Measurements from ENCODE around the gene LEFTY1. TPM values are rescaled to one million over a fixed set of nuclear protein-coding genes. Genes with fewer than 3 reads are reported as not detected.

LEFTY1 gene
- total and polyA plus RNA-seq, 2 of the 4 experiments (the other 2 are of a cell fraction), result not detected

DNA sequence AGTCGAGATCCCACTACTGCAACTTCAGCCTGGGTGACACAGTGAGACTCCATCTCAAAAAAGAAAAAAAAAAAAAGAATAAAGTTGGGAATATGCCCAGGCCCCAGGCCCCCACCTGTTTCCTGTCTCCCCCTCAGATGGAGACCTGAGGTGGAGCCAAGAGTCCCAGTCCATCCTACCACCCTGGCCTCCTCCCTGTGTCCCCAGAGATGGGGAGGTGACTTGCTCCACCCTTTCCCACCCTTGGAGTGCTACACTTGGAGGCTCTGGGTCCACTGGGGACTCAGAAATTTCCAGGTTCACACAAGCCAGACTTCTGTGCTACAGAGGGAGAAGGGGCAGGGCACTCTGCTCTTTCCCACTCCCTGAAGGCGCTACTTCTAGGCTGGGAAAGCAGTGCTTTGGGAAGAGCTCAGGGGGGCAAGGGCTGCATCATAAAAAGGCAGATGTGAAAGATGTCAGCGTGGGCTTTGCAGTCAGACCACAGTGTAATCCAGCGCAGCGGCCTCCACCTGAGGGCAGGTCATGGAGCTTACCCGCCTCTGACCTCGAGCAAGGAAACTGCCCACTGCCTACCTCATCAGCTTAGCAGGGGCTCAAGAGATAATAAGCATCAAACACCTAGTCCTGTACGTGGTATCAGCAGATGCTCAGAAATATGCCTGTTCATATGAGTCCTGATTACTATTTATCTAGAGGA is 20.2 kb downstream of the LEFTY1 start:
- no peak for TF ChIP-seq CTCF (conservative IDR thresholded peaks at IDR 0.05; ENCODE audit: low read depth, low read length)
- TF ChIP-seq CEBPB (IDR thresholded peaks at IDR 0.05; ENCODE audit: low read depth, low read length), result no peak
- no peak for TF ChIP-seq MXI1 (IDR thresholded peaks at IDR 0.05; ENCODE audit: borderline replicate concordance, low read depth, low read length)
- no peak for TF ChIP-seq RAD21 (IDR thresholded peaks at IDR 0.05; ENCODE audit: low read length)
- no peak for TF ChIP-seq RCOR1 (IDR thresholded peaks at IDR 0.05; ENCODE audit: insufficient replicate concordance, low read length)
- TF ChIP-seq RFX5 (IDR thresholded peaks at IDR 0.05; ENCODE audit: low read depth, low read length), result no peak
- TF ChIP-seq MAZ (IDR thresholded peaks at IDR 0.05; ENCODE audit: borderline replicate concordance, low read depth, low read length), result no peak
- TF ChIP-seq POLR2A (IDR thresholded peaks at IDR 0.05; ENCODE audit: low read depth, low read length), result no peak
- TF ChIP-seq BHLHE40 (IDR thresholded peaks at IDR 0.05; ENCODE audit: low read depth, low read length), result no peak
- TF ChIP-seq NFE2L2 (IDR thresholded peaks at IDR 0.05; ENCODE audit: low read depth, low read length), result no peak
- TF ChIP-seq CHD1 (IDR thresholded peaks at IDR 0.05; ENCODE audit: low read depth, low read length), result no peak
- no peak for TF ChIP-seq USF2 (IDR thresholded peaks at IDR 0.05; ENCODE audit: low read depth, low read length)
- TF ChIP-seq SMC3 (IDR thresholded peaks at IDR 0.05; ENCODE audit: low read depth, low read length), result no peak
- TF ChIP-seq MAFK (IDR thresholded peaks at IDR 0.05; ENCODE audit: low read depth, low read length), result no peak
- TF ChIP-seq FOS (IDR thresholded peaks at IDR 0.05; ENCODE audit: low read depth, low read length), result no peak
- ATAC-seq (ENCODE audit: low read depth), result no peak

More for the DNA sequence above, 20.2 kb downstream of the LEFTY1 start:
- Histone ChIP-seq H2BK5ac (ENCODE audit: low read depth, low read length, poor library complexity, severe bottlenecking) (no peak overlapping the region), H2BK20ac (ENCODE audit: low read depth, low read length) (no peak overlapping the region), H3K79me1 (ENCODE audit: low read depth in 1 of 2, low read length in 2 of 2) (peaks cover 0 to 21% of the 10 kb centered on the region in 2 experiments; a peak in 2 of 4 replicates), H3K27me3 (ENCODE audit: control insufficient read depth, insufficient read depth, low read length) (no peaks in the 10 kb centered on the region), H3K27ac (ENCODE audit: insufficient read depth, low read length) (no peak overlapping the region), H3K4me3 (ENCODE audit: insufficient read depth, low read depth, low read length) (no peak overlapping the region), H3K56ac (ENCODE audit: extremely low read depth, insufficient read depth, low read length) (no peak overlapping the region), H2BK120ac (ENCODE audit: low read depth, low read length) (no peak overlapping the region), H4K91ac (ENCODE audit: insufficient read depth, low read depth, low read length) (no peak overlapping the region), H3K9ac (ENCODE audit: low read depth, low read length) (no peak overlapping the region), H2BK15ac (ENCODE audit: low read depth, low read length) (no peak overlapping the region), H2AK5ac (ENCODE audit: low read depth, low read length) (no peak overlapping the region), H4K8ac (ENCODE audit: low read depth in 2 of 2, low read length in 2 of 2) (no peak overlapping the region), H3K23ac (ENCODE audit: low read depth, low read length) (no peak overlapping the region), H2AFZ (replicated peaks; ENCODE audit: low read length, poor library complexity) (no peak overlapping the region), H2AK9ac (replicated peaks; ENCODE audit: low read depth, low read length, poor library complexity) (no peak overlapping the region), H3K18ac (ENCODE audit: low read depth, low read length) (no peak overlapping the region), H3K4me1 (ENCODE audit: control insufficient read depth, insufficient read depth, low read length) (peaks cover 13% of the 10 kb centered on the region), H3K4me2 (ENCODE audit: low read depth, low read length) (no peak overlapping the region), H3K9me1 (ENCODE audit: insufficient read depth, low read length) (peaks cover 19% of the 10 kb centered on the region; the same call in 1 of the 2 replicates), H3K9me3 (ENCODE audit: control insufficient read depth, insufficient read depth, low read length) (no peaks in the 10 kb centered on the region), H4K5ac (ENCODE audit: low read depth, low read length) (no peak overlapping the region), H3K4ac (ENCODE audit: low read depth, low read length) (no peak overlapping the region), H4K20me1 (ENCODE audit: insufficient read depth, low read length) (peaks cover 19% of the 10 kb centered on the region), H3K14ac (replicated peaks; ENCODE audit: low read depth, low read length) (no peak overlapping the region), H3K36me3 (ENCODE audit: control insufficient read depth, insufficient read depth, low read length) (peaks cover 47% of the 10 kb centered on the region)
- no peak for DNase-seq
- BruUV-seq (replicated peaks), result no TSS peak
- 89% methylated on average over 1 of the region's 8 CpGs; no CpG with 5 or more reads in 1 of the 2 experiments for WGBS, 2 experiments (ENCODE audit: extremely low coverage in 2 of 2, insufficient read length in 1 of 2)
- in situ Hi-C loops (cut with MboI; ENCODE audit: low sequenced_read_pairs), result no loop called here
- POLR2A ChIA-PET (ENCODE audit: unreplicated experiment), result no interaction called here
- dilution Hi-C loops (cut with HindIII; ENCODE audit: low sequenced_read_pairs, unreplicated experiment), result no loop called here
- CTCF ChIA-PET, result no interaction called here
- intact Hi-C loops (cut with micrococcal nuclease), result no loop called here
